GM12878 (cell line): Measurements from ENCODE around the gene KRTAP3-2. TPM values are rescaled to one million over a fixed set of nuclear protein-coding genes. Genes with fewer than 3 reads are reported as not detected.

Source experiments
- ATAC-seq: fragments of 200-7000 bp; cut with Tn5 transposase; 3 replicates; pipeline ENCODE4 v1.9.1; 2020; ENCODE audit warnings: mild to moderate bottlenecking, moderate library complexity
- BruUV-seq: library from RNA; stranded (reverse); fragments of 400-500 nt; replicated peaks from 2 replicates; lab custom pipeline; 2021; lab: Mats Ljungman, UMichigan
- CTCF ChIA-PET: fragments of 300-600 bp; sonication (Branson Sonifier 250); formaldehyde crosslinking; extraction: SDS; loops from one replicate; lab custom pipeline; 2021; ENCODE audit warnings: inconsistent platforms; lab: Yijun Ruan, JAX
- POLR2A ChIA-PET: fragments of 350-600 bp; formaldehyde crosslinking; extraction: SDS; loops from one replicate; lab custom pipeline; 2021; ENCODE audit warnings: inconsistent platforms; lab: Charles Lee
- RAD21 ChIA-PET: fragments of 300-600 bp; sonication (Branson Sonifier 250); formaldehyde crosslinking; loops from one replicate; lab custom pipeline; 2023; ENCODE audit warnings: antibody characterized with exemption; ENCODE audit not compliant: unreplicated experiment; lab: Charles Lee
- SMC1A ChIA-PET: fragments of 300-600 bp; sonication (Branson Sonifier 250); formaldehyde crosslinking; loops from one replicate; lab custom pipeline; 2023; ENCODE audit not compliant: unreplicated experiment, uncharacterized antibody; lab: Charles Lee
- DNase-seq: peaks from one replicate; pipeline ENCODE4 v3.0.0-alpha.2; 2011; ENCODE audit warnings: low read depth, low spot score
- FAIRE-seq: peaks from 3 replicates; lab custom pipeline; 2011; peaks lifted over from hg19 to GRCh38; lab: Jason Lieb, UNC
- H2AFZ ChIP-seq: 2 replicates; pipeline ENCODE4 v1.6.0; 2011; ENCODE audit warnings: low read depth, low read length, control low read depth; ENCODE audit not compliant: control insufficient read depth
- H3K27ac ChIP-seq: 2 replicates; pipeline ENCODE4 v1.5.1; 2011; ENCODE audit warnings: control low read depth; ENCODE audit not compliant: control insufficient read depth, insufficient read depth
- H3K27me3 ChIP-seq, 2 experiments: replicated peaks in 1 of 2; 2 replicates each; pipeline versions ENCODE4 v1.6.0 to v1.6.1; 2011; ENCODE audit warnings: low read length in 1 of 2; ENCODE audit not compliant: control insufficient read depth in 2 of 2, insufficient read depth in 2 of 2
- H3K36me3 ChIP-seq, 2 experiments: 2 replicates each; pipeline ENCODE4 v1.5.1; 2011; ENCODE audit warnings: low read length in 1 of 2; ENCODE audit not compliant: control insufficient read depth in 2 of 2, insufficient read depth in 2 of 2
- H3K4me1 ChIP-seq: 2 replicates; pipeline ENCODE4 v1.6.1; 2011; ENCODE audit warnings: mild to moderate bottlenecking, low read length, moderate library complexity, mixed read lengths; ENCODE audit not compliant: control insufficient read depth, insufficient read depth
- H3K4me2 ChIP-seq: 2 replicates; pipeline ENCODE4 v1.6.0; 2011; ENCODE audit warnings: control low read depth; ENCODE audit not compliant: control insufficient read depth, insufficient read depth
- H3K4me3 ChIP-seq: fragments of 200-600 bp; sonication (generic); 2 replicates; pipeline ENCODE4 v1.5.1; 2016
- H3K79me2 ChIP-seq: 2 replicates; pipeline ENCODE4 v1.6.0; 2011; ENCODE audit warnings: low read length; ENCODE audit not compliant: control insufficient read depth, insufficient read depth
- H3K9ac ChIP-seq: 2 replicates; pipeline ENCODE4 v1.8.0; 2011; ENCODE audit warnings: low read length, control low read depth, mixed read lengths; ENCODE audit not compliant: control insufficient read depth, insufficient read depth
- H3K9me3 ChIP-seq: replicated peaks from 3 replicates; pipeline ENCODE4 v1.5.1; 2011; ENCODE audit warnings: mild to moderate bottlenecking, low read length; ENCODE audit not compliant: control insufficient read depth, insufficient read depth
- H4K20me1 ChIP-seq: 2 replicates; pipeline ENCODE4 v1.6.0; 2011; ENCODE audit not compliant: control insufficient read depth, insufficient read depth
- ASH2L ChIP-seq: fragments of 300-600, 200-600 bp; sonication (generic); IDR thresholded peaks from 2 replicates; pipeline ENCODE4 v1.6.1; 2017; ENCODE audit warnings: low read depth, mild to moderate bottlenecking, borderline replicate concordance
- ATF3 ChIP-seq: IDR thresholded peaks from 2 replicates; pipeline ENCODE4 v1.6.1; 2011; ENCODE audit warnings: low read depth, mild to moderate bottlenecking, low read length, moderate library complexity, borderline replicate concordance; ENCODE audit errors: extremely low read depth
- BHLHE40 ChIP-seq, 2 experiments: fragments of 450-650 bp in 1 of 2; IDR thresholded peaks; 2 replicates each; pipeline ENCODE4 v1.6.1; 2011 to 2017; ENCODE audit warnings: low read depth in 2 of 2, borderline replicate concordance in 1 of 2, improper control_type of control experiment in 1 of 2, low read length in 1 of 2, mild to moderate bottlenecking in 1 of 2
- IKZF1 ChIP-seq: fragments of 450-650 bp; conservative IDR thresholded peaks from 2 replicates; pipeline ENCODE4 v1.6.1; 2017; ENCODE audit warnings: antibody characterized with exemption, mild to moderate bottlenecking
- NRF1 ChIP-seq: conservative IDR thresholded peaks from 2 replicates; pipeline ENCODE4 v1.6.1; 2011; ENCODE audit warnings: mild to moderate bottlenecking, low read depth, low read length, improper control_type of control experiment
- RAD51 ChIP-seq: fragments of 450-650 bp; IDR thresholded peaks from 2 replicates; pipeline ENCODE4 v1.6.1; 2016; ENCODE audit warnings: moderate library complexity, mild to moderate bottlenecking, inconsistent platforms
- SMARCA5 ChIP-seq: fragments of 450-650 bp; IDR thresholded peaks from 2 replicates; pipeline ENCODE4 v1.6.1; 2017; ENCODE audit warnings: mild to moderate bottlenecking
- SP1 ChIP-seq: IDR thresholded peaks from one replicate; pipeline ENCODE4 v1.6.1; 2011; ENCODE audit warnings: low read depth, low read length
- WGBS: methylation state at CpG from one replicate; pipeline ENCODE4 v1.1.6; 2016; ENCODE audit warnings: low lambda C conversion rate; ENCODE audit not compliant: insufficient replicate concordance, insufficient coverage; ENCODE audit errors: missing lambda C conversion rate; 5-methylcytosine and 5-hydroxymethylcytosine counted together
- in situ Hi-C: fragments of 300-500 bp; cut with MboI; formaldehyde crosslinking; loops from 9 replicates; pipeline ENCODE4 v1.14.3; 2018; ENCODE audit warnings: mixed read lengths
- intact Hi-C: fragments of 100-400 bp; cut with micrococcal nuclease; formaldehyde crosslinking; loops from one replicate; pipeline ENCODE4 v1.14.2; 2022; ENCODE audit not compliant: unreplicated experiment
- polyA plus RNA-seq, 11 experiments: library from polyadenylated mRNA; depleted of rRNA in 4 of 11; unstranded in 6 of 11; stranded (reverse) in 5 of 11; fragments of >200 nt; fragmentation: Nextera tagmentation in 4 of 11; fragmentation: Illumina TruSeq in 1 of 11; extraction: Ambion mirVana in 4 of 11; extraction: Trizol in 1 of 11; gene quantifications; 1 replicate in 1 of 11; 2 replicates in 10 of 11; pipeline versions ENCODE4 v1.2.1 to v1.2.3, GENCODE V29; 2011 to 2016; ENCODE audit warnings: inconsistent platforms in 2 of 11, missing spikeins in 2 of 11, low read depth in 1 of 11
- total RNA-seq, 4 experiments: library from RNA; depleted of rRNA in 3 of 4; stranded (reverse); fragments of >200 nt in 3 of 4; fragmentation: Illumina TruSeq in 1 of 4; extraction: Trizol in 1 of 4; gene quantifications; 2 replicates each; pipeline versions ENCODE4 v1.2.1 to v1.2.3, GENCODE V29; 2013 to 2021
- TF ChIP-seq, protein P1 (sequence below): fragments of 450-650 bp; IDR thresholded peaks from 2 replicates; pipeline ENCODE4 v1.6.1; 2018; ENCODE audit warnings: borderline replicate concordance, mild to moderate bottlenecking; ENCODE audit not compliant: partially characterized antibody
- TF ChIP-seq, protein P2 (sequence below): fragments of 450-650 bp; IDR thresholded peaks from 2 replicates; pipeline ENCODE4 v1.6.1; 2017; ENCODE audit warnings: mild to moderate bottlenecking, moderate library complexity
- TF ChIP-seq, protein P3 (sequence below): IDR thresholded peaks from 2 replicates; pipeline ENCODE4 v1.6.1; 2012; ENCODE audit warnings: improper control_type of control experiment, low read depth, low read length; ENCODE audit not compliant: insufficient replicate concordance

The KRTAP3-2 gene
- total and polyA plus RNA-seq, 10 of the 15 experiments (the other 5 are each of a cell fraction or from before 2014, with no cell fraction given) = not detected

DNA sequence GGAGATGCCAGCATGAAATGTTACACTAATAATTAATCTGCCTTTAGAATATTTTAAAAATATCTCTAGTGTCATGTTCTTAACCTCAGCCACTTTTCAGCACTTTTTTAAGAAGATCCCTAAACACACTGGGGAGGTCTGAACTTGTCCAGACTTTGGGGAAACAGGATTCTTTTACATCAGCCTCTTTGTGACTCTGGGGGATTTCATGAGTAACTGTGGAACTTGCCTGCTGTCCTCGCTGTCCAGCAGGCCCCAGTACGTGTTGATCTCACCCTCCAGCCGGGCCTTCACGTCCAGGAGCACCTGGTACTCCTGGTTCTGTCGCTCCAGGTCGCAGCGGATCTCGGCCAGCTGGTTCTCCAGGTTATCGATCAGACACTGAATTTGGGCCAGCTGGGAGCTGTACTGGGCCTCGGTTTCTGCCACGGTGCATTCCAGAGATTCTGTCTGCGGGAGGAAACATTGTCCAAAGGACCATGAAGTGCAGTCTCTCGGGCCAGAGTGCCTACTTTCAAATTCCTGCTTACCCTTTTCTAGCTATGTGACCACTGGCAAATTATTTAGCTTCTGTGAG, 21.0 kb downstream of the KRTAP3-2 start:
- ChIA-PET POLR2A (no interaction called here), SMC1A (no interaction called here), CTCF (no interaction called here), RAD21 (no interaction called here)
- no peak for FAIRE-seq
- no peak for DNase-seq
- Histone ChIP-seq H3K4me3 (no peak overlapping the region), H3K9ac (no peak overlapping the region), H3K79me2 (no peaks in the 10 kb centered on the region), H3K27ac (no peak overlapping the region), H3K27me3 (peaks cover 0 to 3% of the 10 kb centered on the region in 2 experiments; a peak in 1 of 4 replicates), H3K9me3 (no peaks in the 10 kb centered on the region), H4K20me1 (no peaks in the 10 kb centered on the region), H3K4me1 (no peaks in the 10 kb centered on the region), H2AFZ (no peak overlapping the region), H3K4me2 (no peak overlapping the region), H3K36me3 (no peaks in the 10 kb centered on the region)
- no peak for ATAC-seq
- BruUV-seq = no TSS peak
- intact Hi-C loops (no loop called here), in situ Hi-C loops (no loop called here)
- WGBS = 35% methylated on average over 13 of the region's 13 CpGs
- TF ChIP-seq NRF1 = no peak
- TF ChIP-seq RAD51 = no peak
- TF ChIP-seq, protein P1, sequence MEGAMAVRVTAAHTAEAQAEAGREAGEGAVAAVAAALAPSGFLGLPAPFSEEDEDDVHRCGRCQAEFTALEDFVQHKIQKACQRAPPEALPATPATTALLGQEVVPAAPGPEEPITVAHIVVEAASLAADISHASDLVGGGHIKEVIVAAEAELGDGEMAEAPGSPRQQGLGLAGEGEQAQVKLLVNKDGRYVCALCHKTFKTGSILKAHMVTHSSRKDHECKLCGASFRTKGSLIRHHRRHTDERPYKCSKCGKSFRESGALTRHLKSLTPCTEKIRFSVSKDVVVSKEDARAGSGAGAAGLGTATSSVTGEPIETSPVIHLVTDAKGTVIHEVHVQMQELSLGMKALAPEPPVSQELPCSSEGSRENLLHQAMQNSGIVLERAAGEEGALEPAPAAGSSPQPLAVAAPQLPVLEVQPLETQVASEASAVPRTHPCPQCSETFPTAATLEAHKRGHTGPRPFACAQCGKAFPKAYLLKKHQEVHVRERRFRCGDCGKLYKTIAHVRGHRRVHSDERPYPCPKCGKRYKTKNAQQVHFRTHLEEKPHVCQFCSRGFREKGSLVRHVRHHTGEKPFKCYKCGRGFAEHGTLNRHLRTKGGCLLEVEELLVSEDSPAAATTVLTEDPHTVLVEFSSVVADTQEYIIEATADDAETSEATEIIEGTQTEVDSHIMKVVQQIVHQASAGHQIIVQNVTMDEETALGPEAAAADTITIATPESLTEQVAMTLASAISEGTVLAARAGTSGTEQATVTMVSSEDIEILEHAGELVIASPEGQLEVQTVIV = no peak
- TF ChIP-seq SMARCA5 = no peak
- no peak for TF ChIP-seq IKZF1
- TF ChIP-seq SP1 = no peak
- TF ChIP-seq, protein P2, sequence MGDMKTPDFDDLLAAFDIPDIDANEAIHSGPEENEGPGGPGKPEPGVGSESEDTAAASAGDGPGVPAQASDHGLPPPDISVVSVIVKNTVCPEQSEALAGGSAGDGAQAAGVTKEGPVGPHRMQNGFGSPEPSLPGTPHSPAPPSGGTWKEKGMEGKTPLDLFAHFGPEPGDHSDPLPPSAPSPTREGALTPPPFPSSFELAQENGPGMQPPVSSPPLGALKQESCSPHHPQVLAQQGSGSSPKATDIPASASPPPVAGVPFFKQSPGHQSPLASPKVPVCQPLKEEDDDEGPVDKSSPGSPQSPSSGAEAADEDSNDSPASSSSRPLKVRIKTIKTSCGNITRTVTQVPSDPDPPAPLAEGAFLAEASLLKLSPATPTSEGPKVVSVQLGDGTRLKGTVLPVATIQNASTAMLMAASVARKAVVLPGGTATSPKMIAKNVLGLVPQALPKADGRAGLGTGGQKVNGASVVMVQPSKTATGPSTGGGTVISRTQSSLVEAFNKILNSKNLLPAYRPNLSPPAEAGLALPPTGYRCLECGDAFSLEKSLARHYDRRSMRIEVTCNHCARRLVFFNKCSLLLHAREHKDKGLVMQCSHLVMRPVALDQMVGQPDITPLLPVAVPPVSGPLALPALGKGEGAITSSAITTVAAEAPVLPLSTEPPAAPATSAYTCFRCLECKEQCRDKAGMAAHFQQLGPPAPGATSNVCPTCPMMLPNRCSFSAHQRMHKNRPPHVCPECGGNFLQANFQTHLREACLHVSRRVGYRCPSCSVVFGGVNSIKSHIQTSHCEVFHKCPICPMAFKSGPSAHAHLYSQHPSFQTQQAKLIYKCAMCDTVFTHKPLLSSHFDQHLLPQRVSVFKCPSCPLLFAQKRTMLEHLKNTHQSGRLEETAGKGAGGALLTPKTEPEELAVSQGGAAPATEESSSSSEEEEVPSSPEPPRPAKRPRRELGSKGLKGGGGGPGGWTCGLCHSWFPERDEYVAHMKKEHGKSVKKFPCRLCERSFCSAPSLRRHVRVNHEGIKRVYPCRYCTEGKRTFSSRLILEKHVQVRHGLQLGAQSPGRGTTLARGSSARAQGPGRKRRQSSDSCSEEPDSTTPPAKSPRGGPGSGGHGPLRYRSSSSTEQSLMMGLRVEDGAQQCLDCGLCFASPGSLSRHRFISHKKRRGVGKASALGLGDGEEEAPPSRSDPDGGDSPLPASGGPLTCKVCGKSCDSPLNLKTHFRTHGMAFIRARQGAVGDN = no peak
- TF ChIP-seq ATF3 = no peak
- no peak for TF ChIP-seq ASH2L
- TF ChIP-seq, protein P3, sequence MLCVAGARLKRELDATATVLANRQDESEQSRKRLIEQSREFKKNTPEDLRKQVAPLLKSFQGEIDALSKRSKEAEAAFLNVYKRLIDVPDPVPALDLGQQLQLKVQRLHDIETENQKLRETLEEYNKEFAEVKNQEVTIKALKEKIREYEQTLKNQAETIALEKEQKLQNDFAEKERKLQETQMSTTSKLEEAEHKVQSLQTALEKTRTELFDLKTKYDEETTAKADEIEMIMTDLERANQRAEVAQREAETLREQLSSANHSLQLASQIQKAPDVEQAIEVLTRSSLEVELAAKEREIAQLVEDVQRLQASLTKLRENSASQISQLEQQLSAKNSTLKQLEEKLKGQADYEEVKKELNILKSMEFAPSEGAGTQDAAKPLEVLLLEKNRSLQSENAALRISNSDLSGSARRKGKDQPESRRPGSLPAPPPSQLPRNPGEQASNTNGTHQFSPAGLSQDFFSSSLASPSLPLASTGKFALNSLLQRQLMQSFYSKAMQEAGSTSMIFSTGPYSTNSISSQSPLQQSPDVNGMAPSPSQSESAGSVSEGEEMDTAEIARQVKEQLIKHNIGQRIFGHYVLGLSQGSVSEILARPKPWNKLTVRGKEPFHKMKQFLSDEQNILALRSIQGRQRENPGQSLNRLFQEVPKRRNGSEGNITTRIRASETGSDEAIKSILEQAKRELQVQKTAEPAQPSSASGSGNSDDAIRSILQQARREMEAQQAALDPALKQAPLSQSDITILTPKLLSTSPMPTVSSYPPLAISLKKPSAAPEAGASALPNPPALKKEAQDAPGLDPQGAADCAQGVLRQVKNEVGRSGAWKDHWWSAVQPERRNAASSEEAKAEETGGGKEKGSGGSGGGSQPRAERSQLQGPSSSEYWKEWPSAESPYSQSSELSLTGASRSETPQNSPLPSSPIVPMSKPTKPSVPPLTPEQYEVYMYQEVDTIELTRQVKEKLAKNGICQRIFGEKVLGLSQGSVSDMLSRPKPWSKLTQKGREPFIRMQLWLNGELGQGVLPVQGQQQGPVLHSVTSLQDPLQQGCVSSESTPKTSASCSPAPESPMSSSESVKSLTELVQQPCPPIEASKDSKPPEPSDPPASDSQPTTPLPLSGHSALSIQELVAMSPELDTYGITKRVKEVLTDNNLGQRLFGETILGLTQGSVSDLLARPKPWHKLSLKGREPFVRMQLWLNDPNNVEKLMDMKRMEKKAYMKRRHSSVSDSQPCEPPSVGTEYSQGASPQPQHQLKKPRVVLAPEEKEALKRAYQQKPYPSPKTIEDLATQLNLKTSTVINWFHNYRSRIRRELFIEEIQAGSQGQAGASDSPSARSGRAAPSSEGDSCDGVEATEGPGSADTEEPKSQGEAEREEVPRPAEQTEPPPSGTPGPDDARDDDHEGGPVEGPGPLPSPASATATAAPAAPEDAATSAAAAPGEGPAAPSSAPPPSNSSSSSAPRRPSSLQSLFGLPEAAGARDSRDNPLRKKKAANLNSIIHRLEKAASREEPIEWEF = no peak
- no peak for TF ChIP-seq BHLHE40 (IDR thresholded peaks at IDR 0.05; ENCODE audit: borderline replicate concordance in 1 of 2, low read depth in 2 of 2, low read length in 1 of 2)
